Keratinocyte (primary cell): ENCODE results near the gene RASAL2. TPM values are rescaled to one million over a fixed set of nuclear protein-coding genes. Genes with fewer than 3 reads are reported as not detected.

Experiments used
- DNase-seq: peaks from one replicate; pipeline ENCODE4 v3.0.0-alpha.2; 2011; ENCODE audit warnings: low read depth, missing footprints, low spot score
- FAIRE-seq: peaks from 2 replicates; lab custom pipeline; 2011; peaks lifted over from hg19 to GRCh38; lab: Jason Lieb, UNC
- H2AFZ ChIP-seq: 2 replicates; pipeline ENCODE4 v1.6.0; 2012; ENCODE audit warnings: low read length, control low read depth, inconsistent platforms; ENCODE audit not compliant: control insufficient read depth
- H3K27ac ChIP-seq: 2 replicates; pipeline ENCODE4 v1.5.1; 2011; ENCODE audit warnings: low read length; ENCODE audit not compliant: control insufficient read depth, insufficient read depth
- H3K27me3 ChIP-seq: 3 replicates; pipeline ENCODE4 v1.6.0; 2011; ENCODE audit warnings: low read length; ENCODE audit not compliant: control insufficient read depth, insufficient read depth; ENCODE audit errors: extremely low read depth
- H3K36me3 ChIP-seq, 2 experiments: 2 replicates in 1 of 2; 3 replicates in 1 of 2; pipeline ENCODE4 v1.5.1; 2011; ENCODE audit warnings: low read length in 2 of 2, mild to moderate bottlenecking in 1 of 2; ENCODE audit not compliant: control insufficient read depth in 2 of 2, insufficient read depth in 2 of 2; ENCODE audit errors: extremely low read depth in 1 of 2
- H3K4me1 ChIP-seq: 3 replicates; pipeline ENCODE4 v1.5.1; 2011; ENCODE audit warnings: low read length; ENCODE audit not compliant: control insufficient read depth, insufficient read depth; ENCODE audit errors: extremely low read depth
- H3K4me2 ChIP-seq: 3 replicates; pipeline ENCODE4 v1.6.0; 2011; ENCODE audit warnings: low read depth, low read length; ENCODE audit not compliant: control insufficient read depth, insufficient read depth; ENCODE audit errors: extremely low read depth
- H3K4me3 ChIP-seq, 3 experiments: fragments of 200-600 bp in 1 of 3; sonication (generic) in 1 of 3; 2 replicates in 2 of 3; 3 replicates in 1 of 3; pipeline ENCODE4 v1.5.1; 2011 to 2016; ENCODE audit warnings: low read length in 3 of 3, mild to moderate bottlenecking in 3 of 3, control low read depth in 2 of 3, inconsistent platforms in 1 of 3, low read depth in 1 of 3, mixed read lengths in 1 of 3, mixed run types in 1 of 3, moderate library complexity in 1 of 3; ENCODE audit not compliant: control insufficient read depth in 2 of 3, insufficient read depth in 2 of 3; ENCODE audit errors: extremely low read depth in 1 of 3
- H3K79me2 ChIP-seq: 2 replicates; pipeline ENCODE4 v1.6.0; 2012; ENCODE audit warnings: low read length; ENCODE audit not compliant: control insufficient read depth, insufficient read depth
- H3K9ac ChIP-seq: 3 replicates; pipeline ENCODE4 v1.6.0; 2011; ENCODE audit warnings: low read length; ENCODE audit not compliant: control insufficient read depth, insufficient read depth; ENCODE audit errors: extremely low read depth
- H3K9me1 ChIP-seq: 3 replicates; pipeline ENCODE4 v1.6.0; 2011; ENCODE audit warnings: low read length; ENCODE audit not compliant: control insufficient read depth, insufficient read depth; ENCODE audit errors: extremely low read depth
- H3K9me3 ChIP-seq: 2 replicates; pipeline ENCODE4 v1.5.1; 2012; ENCODE audit warnings: low read depth, low read length; ENCODE audit not compliant: control insufficient read depth
- H4K20me1 ChIP-seq: 3 replicates; pipeline ENCODE4 v1.6.0; 2011; ENCODE audit warnings: low read length; ENCODE audit not compliant: control insufficient read depth, insufficient read depth; ENCODE audit errors: extremely low read depth
- EZH2 ChIP-seq: IDR thresholded peaks from one replicate; pipeline ENCODE4 v1.6.1; 2012; ENCODE audit warnings: inconsistent platforms, mild to moderate bottlenecking, low read length, moderate library complexity
- dilution Hi-C: fragments of 300-500 bp; cut with MboI; formaldehyde crosslinking; loops from one replicate; pipeline ENCODE4 v1.7.0; 2020; ENCODE audit warnings: low sequenced_read_pairs; ENCODE audit not compliant: extremely low pct_ligation_motif_present
- polyA plus RNA-seq, 5 experiments: library from polyadenylated mRNA; depleted of rRNA in 3 of 5; stranded (reverse) in 3 of 5; stranded (forward) in 1 of 5; unstranded in 1 of 5; fragments of >200 nt; gene quantifications; 1 replicate in 1 of 5; 2 replicates in 3 of 5; 3 replicates in 1 of 5; pipeline versions ENCODE4 v1.2.1 to v1.2.3, GENCODE V29; 2011 to 2012; ENCODE audit warnings: missing spikeins in 2 of 5, low read depth in 1 of 5, low replicate concordance in 1 of 5
- TF ChIP-seq, protein P1 (sequence below), 3 experiments: IDR thresholded peaks in 1 of 3; conservative IDR thresholded peaks in 1 of 3; optimal IDR thresholded peaks in 1 of 3; 2 replicates in 2 of 3; 3 replicates in 1 of 3; pipeline versions ENCODE3 to v1.5.1; 2011; ENCODE audit warnings: low read length in 3 of 3, mild to moderate bottlenecking in 3 of 3, moderate library complexity in 2 of 3, control low read depth in 1 of 3, inconsistent platforms in 1 of 3; ENCODE audit not compliant: insufficient read depth in 2 of 3; ENCODE audit errors: extremely low read depth in 1 of 3

The RASAL2 gene
- polyA plus RNA-seq, 1 donor (not counting 4 experiments of a cell fraction or from before 2014, with no cell fraction given): 27.2 TPM

DNA sequence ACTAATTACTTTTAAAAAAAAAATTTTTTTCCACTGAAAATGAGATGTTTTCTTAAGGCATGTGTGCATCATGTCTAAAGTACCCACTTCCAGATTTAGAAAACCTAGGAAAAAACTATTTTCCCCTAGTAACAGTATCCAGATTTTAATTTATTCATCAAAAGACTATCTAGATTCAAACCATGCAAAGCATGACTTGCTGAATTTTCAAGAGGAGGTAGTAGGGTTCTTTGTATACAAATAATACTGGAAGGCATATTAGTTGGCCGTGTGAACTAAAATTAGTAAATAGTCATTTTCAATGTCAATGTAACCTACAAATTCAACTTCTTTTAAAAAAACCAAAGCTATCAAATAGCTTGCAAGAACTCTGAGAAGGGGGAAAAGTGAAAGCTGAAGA is 213.4 kb downstream of the RASAL2 start:
- peaks cover 46% of the 10 kb centered on the region for H3K79me2 ChIP-seq
- H4K20me1 ChIP-seq: no peaks in the 10 kb centered on the region
- H3K9me1 ChIP-seq: no peaks in the 10 kb centered on the region
- peaks cover 12% of the 10 kb centered on the region for H3K4me1 ChIP-seq
- no peak overlapping the region for H3K4me3 ChIP-seq
- FAIRE-seq (no peak), DNase-seq (no peak)
- TF ChIP-seq EZH2: no peak
- TF ChIP-seq, protein P1, sequence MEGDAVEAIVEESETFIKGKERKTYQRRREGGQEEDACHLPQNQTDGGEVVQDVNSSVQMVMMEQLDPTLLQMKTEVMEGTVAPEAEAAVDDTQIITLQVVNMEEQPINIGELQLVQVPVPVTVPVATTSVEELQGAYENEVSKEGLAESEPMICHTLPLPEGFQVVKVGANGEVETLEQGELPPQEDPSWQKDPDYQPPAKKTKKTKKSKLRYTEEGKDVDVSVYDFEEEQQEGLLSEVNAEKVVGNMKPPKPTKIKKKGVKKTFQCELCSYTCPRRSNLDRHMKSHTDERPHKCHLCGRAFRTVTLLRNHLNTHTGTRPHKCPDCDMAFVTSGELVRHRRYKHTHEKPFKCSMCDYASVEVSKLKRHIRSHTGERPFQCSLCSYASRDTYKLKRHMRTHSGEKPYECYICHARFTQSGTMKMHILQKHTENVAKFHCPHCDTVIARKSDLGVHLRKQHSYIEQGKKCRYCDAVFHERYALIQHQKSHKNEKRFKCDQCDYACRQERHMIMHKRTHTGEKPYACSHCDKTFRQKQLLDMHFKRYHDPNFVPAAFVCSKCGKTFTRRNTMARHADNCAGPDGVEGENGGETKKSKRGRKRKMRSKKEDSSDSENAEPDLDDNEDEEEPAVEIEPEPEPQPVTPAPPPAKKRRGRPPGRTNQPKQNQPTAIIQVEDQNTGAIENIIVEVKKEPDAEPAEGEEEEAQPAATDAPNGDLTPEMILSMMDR (optimal IDR thresholded peaks at IDR 0.05 in 1 of 3, IDR thresholded peaks at IDR 0.05 in 1 of 3, conservative IDR thresholded peaks at IDR 0.05 in 1 of 3; ENCODE audit: extremely low read depth in 1 of 3, insufficient read depth in 2 of 3, low read length in 3 of 3): no peak
- H3K27me3 ChIP-seq: no peaks in the 10 kb centered on the region
- no peak overlapping the region for H3K27ac ChIP-seq
- no peaks in the 10 kb centered on the region for H3K9me3 ChIP-seq
- no peak overlapping the region for H2AFZ ChIP-seq
- H3K9ac ChIP-seq: no peak overlapping the region
- H3K4me2 ChIP-seq: no peak overlapping the region
- dilution Hi-C loops: no loop called here
- H3K36me3 ChIP-seq: no peaks in the 10 kb centered on the region

DNA sequence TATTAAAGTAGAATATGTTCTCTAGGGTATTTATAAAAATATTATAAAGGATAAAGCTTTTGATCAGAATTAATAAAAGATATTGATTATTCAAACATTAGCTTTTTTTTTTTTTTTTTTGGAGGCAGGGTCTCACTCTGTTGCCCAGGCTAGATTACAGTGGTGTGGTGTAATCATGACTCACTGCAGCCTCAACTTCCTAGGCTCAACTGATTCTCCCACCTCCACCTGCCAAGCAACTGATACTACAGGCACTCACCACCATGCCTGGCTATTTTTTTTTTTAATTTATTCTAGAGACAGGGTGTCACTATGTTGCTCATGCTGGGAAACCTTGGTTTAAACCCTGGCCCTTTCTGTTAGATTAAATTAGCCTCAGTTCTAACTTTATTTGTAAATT is 214.5 kb downstream of the RASAL2 start:
- H3K27me3 ChIP-seq: no peaks in the 10 kb centered on the region
- H3K27ac ChIP-seq: no peak overlapping the region
- no peaks in the 10 kb centered on the region for H4K20me1 ChIP-seq
- dilution Hi-C loops: no loop called here
- H3K4me3 ChIP-seq: no peak overlapping the region
- H3K36me3 ChIP-seq: no peaks in the 10 kb centered on the region
- FAIRE-seq (no peak), DNase-seq (no peak)
- no peak overlapping the region for H2AFZ ChIP-seq
- peaks cover 12% of the 10 kb centered on the region for H3K4me1 ChIP-seq
- no peaks in the 10 kb centered on the region for H3K9me3 ChIP-seq
- H3K9ac ChIP-seq: no peak overlapping the region
- TF ChIP-seq, protein P1 (optimal IDR thresholded peaks at IDR 0.05 in 1 of 3, IDR thresholded peaks at IDR 0.05 in 1 of 3, conservative IDR thresholded peaks at IDR 0.05 in 1 of 3; ENCODE audit: extremely low read depth in 1 of 3, insufficient read depth in 2 of 3, low read length in 3 of 3): no peak
- TF ChIP-seq EZH2: no peak
- H3K9me1 ChIP-seq: no peaks in the 10 kb centered on the region
- H3K79me2 ChIP-seq: peaks cover 52% of the 10 kb centered on the region
- no peak overlapping the region for H3K4me2 ChIP-seq
